ENCODE measurements around the gene UNC13D.

GRCh38 chr17:75847614-75848522 is 3.7 kb upstream of the UNC13D start:
- TF ChIP-seq CTCF (IDR thresholded peaks at IDR 0.05; ENCODE audit: low read length) (no peak), EZH2 (optimal IDR thresholded peaks at IDR 0.05; ENCODE audit: low read depth, low read length) (no peak), EZH2phosphoT487 (IDR thresholded peaks at IDR 0.05; ENCODE audit: low read length) (no peak)

Data from MM.1S (cell line).